Renal pelvis (tissue), 4 donors: ENCODE results near the gene TNS1. TPM values are rescaled to one million over a fixed set of nuclear protein-coding genes. Genes with fewer than 3 reads are reported as not detected.

Experiments
- DNase-seq: peaks from one replicate; pipeline ENCODE4 v3.0.0-alpha.2; 2013
- polyA plus RNA-seq, 3 donors: library from polyadenylated mRNA; unstranded; fragments of 120-200 nt; gene quantifications; one replicate each; pipeline ENCODE4 v1.2.1, GENCODE V29; 2013; ENCODE audit not compliant: insufficient read length in 3 of 3

The TNS1 gene
- polyA plus RNA-seq, 3 donors, result 56.6 to 75.9 (median 67.8) TPM

GRCh38 chr2:217873371-217873770, 129.4 kb downstream of the TNS1 start:
- DNase-seq, result no peak

- no peak for DNase-seq
These were observed 130.5 kb downstream of the TNS1 start for GRCh38 chr2:217872319-217872718.

GRCh38 chr2:217870528-217871011, 132.2 kb downstream of the TNS1 start:
- DNase-seq, result no peak

DNA sequence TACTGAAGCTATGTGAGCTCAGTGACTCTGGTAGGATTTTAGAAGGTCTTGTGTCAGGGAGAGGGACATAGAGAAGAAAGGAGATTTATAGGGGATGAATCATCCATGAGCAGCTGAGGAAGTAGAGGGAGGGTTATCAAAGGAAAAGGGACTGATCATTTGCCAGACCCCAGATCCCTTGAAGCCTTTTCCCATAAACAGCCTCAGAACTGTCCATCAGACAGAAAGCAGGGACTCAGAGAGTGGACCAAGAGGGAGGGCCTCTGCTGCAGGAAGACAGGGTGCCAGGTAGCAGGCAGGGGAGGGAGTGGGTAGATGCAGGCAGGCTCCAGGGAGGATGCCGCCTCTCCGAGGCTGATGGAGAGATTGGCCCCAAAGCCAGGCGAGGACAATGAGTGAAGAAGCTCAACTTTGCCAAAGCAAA, 133.9 kb downstream of the TNS1 start:
- DNase-seq, result no peak

DNA sequence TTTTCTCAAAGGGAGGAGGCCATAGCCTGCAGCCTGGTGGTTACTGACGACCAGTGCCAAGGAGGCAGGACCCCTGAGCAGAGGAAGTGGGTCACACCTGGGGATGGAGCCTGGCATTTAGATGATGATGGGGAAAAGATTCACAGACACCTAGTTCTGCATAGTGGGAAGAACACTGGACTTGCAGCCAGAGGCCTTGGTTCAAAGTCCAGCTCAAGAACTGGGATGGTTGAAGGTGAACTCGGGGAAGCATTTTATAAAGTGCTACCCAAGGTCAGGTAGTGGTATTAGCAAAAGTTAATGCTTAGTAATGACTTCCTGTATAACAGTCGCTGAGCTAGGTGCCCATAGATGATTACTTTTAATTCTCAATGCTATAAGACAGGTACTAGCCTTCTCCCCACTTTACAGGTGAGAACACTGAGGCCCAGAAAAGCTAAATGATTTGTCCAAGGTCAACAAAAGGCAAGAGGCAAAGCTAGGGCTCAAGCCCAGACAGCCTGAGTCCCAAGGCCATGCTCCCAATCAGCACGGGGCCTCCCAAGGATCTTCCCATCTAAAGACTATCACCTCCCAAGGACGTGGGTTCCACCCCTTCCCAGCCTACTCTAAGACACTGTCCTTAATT, 134.4 kb downstream of the TNS1 start:
- no peak for DNase-seq

GRCh38 chr2:217866457-217866856, 136.3 kb downstream of the TNS1 start:
- DNase-seq, result peak; percentile 78

DNA sequence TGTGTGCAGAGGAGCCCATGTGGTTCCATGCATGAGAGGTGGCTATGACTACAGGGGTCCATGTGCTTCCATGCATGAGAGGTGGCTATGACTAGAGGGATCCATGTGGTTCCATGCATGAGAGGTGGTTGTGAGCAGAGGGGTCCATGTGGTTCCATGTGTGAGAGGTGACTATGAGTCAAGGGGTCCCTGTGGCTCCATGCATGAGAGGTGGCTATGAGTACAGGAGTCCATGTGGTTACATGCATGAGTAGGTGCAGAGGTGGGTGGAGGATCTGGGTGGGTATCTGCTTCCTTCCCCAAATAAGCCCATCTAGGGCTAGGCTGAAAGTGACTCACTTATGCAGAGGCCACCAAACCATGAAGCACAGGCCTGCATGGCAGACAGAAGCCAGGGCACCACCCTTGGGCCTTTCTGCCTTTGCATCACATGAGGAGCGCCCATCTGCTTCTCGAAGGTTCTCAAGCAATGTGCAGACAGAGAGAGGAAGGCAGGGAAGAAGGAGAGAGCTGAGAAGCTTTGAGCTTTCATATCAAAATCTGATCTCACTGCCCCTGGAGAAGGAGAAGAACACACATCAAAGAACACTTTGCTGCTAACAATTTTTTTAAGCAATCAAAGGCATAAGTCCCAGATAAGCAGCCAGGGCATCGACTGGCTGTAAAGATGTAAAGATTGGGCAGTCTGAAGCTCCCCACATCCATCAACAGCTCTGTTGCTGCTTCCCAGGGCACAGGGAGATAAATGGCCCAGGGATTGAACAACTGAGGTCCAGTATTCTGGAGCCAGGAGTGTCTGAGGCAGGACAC, 137.6 kb downstream of the TNS1 start:
- DNase-seq, result no peak

- no peak for DNase-seq
These were observed 138.9 kb downstream of the TNS1 start for GRCh38 chr2:217863883-217864282.

- no peak for DNase-seq
These were observed 141.4 kb downstream of the TNS1 start for GRCh38 chr2:217861334-217861877.

GRCh38 chr2:217859926-217860325, 142.9 kb downstream of the TNS1 start:
- DNase-seq, result no peak

- DNase-seq, result peak; percentile 95
These were observed 144.0 kb downstream of the TNS1 start for GRCh38 chr2:217858519-217859491.

GRCh38 chr2:217857624-217858506, 144.9 kb downstream of the TNS1 start:
- no peak for DNase-seq

GRCh38 chr2:217856871-217857270, 145.9 kb downstream of the TNS1 start:
- DNase-seq, result no peak

- no peak for DNase-seq
These were observed 146.6 kb downstream of the TNS1 start for GRCh38 chr2:217856159-217856558.

GRCh38 chr2:217854684-217855420, 147.9 kb downstream of the TNS1 start:
- no peak for DNase-seq

DNA sequence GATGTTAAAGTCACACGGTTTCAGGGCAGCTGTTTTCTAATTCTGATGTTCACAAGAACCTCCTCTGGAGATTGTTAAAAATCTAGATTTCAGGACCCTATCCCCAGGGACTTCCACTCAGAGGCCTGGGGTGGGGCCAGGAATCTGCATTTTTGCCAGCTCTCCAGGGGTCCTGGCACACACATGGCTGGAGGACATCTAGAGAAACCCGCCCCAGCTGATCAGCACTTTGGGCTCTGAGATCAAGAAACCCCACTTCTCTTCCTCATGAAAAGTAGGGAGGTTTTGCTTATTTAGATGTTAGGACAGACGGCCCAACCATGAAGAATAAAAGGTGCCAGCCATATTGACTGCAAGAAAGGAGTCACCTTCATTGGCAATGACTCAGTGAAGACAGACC, 148.8 kb downstream of the TNS1 start:
- DNase-seq, result no peak

- DNase-seq, result no peak
These were observed 149.4 kb downstream of the TNS1 start for GRCh38 chr2:217853301-217853881.

- no peak for DNase-seq
These were observed 150.1 kb downstream of the TNS1 start for GRCh38 chr2:217852555-217853211.
